ENCODE data around the gene PBX1.

PBX1 gene

GRCh38 chr1:164843743-164844500 is 284.9 kb downstream of the PBX1 start:
- DNase-seq = no peak

DNA sequence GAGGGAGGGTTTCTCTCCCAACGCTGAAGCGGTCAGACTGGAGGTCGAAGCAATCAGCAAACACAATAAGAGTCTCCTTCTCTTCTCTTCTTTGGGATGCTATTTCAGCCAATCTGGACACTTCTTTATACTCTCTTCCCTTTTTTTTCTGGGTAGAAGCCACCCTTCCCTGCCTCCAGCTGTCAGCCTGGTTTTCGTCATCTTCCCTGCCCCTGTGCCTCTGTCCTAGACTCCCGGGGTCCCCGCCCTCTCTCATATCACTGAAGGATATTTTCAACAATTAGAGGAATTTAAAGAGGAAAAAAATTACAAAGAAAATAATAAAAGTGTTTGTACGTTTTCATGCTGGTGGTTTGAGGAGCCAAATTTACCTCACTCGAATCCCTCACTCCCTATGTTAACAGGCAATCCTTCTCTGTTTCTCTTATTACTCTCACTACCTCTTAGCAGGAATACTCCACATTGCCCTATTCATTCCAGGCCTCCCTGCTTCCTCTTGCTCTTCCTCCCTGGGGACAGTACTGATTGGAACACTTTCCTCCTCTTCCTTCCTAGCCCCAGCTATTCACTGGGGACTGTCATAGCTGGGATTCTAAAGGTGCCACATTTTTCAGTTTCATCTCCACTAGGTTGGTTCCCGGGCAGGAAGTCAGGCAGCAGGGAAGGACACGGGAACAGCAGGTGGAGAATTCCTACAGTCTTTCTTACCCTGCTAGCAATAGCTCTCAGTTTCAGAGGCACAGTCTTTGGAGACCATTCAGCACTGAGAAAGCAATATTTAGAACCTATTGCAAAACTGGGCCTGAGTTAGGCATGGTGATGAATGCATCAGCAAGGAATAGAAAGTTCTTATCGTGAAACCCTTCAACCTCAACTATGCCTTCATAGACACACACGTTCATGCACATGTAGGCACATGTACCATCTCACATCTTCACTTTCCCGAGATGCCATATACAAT is 288.0 kb downstream of the PBX1 start:
- DNase-seq = no peak

DNA sequence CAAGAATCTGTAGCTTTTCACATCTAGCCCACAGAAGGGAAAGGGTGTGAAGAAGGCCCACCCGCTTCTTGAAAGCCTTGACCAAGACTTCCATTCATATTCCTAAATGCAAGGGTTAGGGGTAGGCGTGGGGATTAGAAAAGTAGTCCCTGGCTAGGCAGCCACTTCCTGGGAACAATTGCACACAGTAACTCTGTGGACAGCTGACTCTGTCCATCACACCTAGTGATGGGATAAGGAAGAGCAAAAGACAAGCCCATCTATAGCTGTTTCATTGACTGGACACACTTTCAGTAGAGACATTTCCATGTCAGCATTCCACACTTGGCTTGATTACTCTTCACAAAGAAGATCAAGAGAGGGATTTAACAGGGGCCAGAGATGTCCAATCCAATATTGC is 294.2 kb downstream of the PBX1 start:
- no peak for DNase-seq

DNA sequence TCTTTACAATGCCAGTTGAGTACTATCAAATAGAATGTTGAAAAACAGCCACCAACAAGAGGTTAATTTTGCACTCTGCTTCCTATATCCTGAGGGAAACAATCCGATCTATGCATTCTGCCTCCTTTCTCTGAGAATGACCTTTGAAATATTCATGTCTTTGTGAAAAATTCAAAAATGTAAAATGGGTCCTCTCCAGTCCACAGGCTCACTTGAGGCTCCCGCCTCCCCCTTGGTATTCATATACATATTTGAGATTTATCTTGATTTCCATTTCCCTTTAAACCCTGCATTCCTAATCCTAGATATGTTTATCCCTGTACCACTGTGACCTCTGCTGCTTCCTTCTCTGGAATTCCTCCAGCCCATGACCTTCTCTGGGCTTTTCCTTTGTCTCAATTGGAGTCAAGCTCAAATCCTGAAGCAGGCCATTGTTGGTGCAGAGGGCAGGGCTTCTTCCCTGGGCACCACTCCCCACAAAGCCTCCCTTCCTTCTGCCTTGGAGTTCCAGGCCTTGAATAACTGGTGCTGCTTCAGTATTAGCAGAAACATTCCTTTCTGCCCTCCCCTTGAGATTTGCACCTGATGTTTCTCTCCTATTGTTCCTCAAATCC is 296.8 kb downstream of the PBX1 start:
- DNase-seq = no peak

DNA sequence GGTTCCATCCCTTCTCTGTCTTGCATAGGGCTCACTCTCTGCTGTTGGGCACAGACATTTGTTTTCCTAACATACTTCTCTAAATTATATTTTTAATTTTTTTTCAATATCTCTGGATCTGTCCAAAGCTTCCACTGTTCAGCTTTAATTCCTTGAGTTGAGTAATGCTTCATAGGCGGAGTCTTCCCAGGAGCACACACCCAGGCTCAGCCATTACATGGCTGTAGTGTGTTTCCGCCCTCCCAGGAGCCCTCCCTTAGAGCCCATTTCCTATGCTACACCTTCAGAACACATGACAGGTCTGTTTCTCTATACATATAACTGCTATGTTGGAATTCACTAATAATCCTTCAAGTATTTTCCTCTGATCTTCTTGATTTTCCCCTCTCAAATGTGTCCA is 297.4 kb downstream of the PBX1 start:
- no peak for DNase-seq

DNA sequence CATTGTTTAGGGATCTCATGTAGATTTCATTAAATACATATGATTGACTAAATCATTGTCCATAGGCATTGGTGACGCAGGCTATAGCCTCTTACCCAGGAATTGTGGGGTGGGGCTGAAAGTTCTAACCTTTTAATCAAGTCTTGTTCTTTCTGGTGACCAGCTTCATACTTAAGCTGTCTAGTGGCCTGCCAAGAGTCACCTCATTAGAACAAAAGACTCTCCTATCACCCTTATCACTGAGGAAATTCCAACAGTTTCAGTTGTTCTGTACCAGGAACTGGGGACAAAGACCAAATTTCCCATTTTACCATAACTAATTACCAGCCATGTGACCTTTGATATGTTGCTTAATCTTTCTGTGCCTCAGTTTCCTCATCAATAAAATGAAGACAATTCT is 298.5 kb downstream of the PBX1 start:
- DNase-seq = no peak

DNA sequence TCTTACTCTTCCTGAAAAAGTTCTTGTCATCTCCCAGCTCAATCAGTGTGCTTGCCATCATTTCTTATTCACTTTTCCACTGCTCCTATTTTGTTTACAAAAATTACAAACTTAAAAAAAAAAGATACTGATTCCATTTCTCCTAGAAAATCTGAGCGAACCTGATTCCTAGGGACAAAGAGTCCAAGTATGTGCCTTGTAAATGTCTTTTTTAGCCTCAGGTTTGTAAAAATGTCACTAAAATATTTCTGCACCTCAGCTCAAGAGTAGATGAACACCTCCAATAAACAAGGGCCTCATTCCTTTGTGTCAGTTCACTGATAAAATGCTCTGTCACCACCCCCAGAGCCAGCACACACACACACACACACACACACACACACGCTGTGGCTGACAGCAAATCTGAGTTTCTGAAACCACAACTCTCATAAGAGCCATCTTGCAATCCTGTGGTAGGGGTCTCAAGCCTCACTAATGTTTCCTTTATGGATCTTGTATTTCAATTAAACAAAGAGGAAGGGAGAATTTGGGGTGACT is 299.2 kb downstream of the PBX1 start:
- no peak for DNase-seq

GRCh38 chr1:164861632-164862031 is 302.6 kb downstream of the PBX1 start:
- no peak for DNase-seq

- DNase-seq = no peak
Measured at GRCh38 chr1:164863056-164863455, 304.1 kb downstream of the PBX1 start.

- no peak for DNase-seq
Measured at GRCh38 chr1:164864161-164864560, 305.2 kb downstream of the PBX1 start.

DNA sequence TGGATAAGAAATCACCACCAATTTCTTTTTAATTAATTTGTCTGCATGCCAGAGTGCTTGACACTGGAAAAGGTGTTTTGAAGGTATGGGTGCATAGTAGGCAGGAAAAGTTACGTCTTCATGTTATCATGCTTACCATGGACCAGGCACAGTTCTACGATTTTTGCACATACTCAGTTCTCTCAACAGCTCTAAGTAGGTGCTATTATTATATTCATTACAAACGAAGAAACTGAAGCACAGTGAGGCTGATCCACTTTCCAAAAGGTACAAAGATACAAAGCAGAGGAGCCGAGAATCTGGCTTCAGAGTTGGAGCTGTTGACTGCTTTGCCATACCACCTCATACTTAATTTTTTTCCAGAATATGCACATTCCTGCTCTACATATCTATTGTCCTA is 306.4 kb downstream of the PBX1 start:
- DNase-seq = no peak

DNA sequence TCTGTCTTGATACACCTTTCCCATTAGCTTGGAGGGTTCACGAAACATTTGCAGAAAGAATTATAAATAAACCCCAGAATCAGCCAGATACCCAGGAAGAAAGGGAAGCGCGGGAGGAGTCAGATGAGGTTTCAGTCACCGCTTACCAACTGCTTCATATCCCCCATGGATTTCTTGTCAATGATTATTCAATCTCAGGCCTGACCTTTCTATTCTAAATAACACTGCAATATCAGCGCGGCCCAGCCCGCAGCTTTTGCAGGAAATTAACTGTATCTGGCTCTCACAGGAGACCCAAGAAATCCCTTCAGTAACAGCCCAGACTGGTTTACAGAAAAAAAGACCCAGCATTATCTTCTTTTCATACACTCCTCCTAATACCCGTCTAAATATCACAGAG is 308.6 kb downstream of the PBX1 start:
- no peak for DNase-seq

- DNase-seq = no peak
Measured at GRCh38 chr1:164868990-164869389, 310.0 kb downstream of the PBX1 start.

DNA sequence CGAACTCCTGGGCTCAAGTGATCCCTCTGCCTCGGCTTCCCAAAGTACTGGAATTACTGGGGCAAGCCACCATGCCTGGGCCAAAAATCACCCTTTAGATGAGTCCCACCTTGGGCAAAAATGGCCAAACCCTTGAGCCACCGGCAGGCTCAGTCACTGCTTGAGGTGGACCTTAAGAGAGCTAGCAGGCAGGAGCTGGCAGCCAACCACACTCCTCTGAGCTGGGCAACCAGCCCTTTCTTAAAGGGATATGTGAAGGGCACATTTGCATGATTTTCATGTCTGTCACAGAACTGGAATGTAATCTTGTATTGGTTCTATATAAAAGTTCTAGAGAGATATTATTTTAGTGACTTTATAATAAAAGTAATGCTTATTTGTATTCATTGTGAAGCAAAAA is 316.5 kb downstream of the PBX1 start:
- DNase-seq = no peak

DNA sequence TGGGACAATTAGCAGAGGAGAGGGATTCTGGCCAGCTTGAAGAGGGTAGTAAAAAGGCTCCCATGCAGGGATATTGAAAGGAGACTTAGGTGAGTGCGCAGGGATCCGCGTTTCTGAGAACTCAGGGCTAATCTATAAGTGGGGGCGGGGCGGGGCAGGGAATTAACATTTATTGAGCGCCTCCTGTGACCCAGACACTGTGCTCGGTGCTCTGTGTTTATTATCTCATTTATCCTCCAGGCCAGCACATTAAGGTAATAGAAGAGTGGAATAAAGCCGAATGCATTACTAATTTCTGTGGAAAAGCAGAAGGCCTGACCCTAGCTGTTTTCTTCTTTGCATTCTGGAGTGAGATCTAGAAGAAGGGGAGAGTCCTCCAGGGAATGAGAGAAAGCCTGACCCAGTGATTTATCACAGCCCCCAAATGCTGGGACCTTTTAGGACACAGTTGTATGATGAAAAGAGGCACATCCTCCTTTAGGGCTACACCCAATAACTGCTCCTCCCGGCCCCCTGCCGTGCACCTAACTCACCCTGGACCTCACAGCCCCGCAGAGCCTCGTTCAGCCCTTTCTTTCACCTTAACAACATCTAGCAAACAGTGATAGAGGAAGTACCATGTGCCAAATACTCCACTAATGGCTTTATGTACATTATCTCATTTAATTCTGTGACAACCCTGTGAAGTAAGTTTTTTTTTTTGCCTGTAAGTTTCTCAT is 317.6 kb downstream of the PBX1 start:
- DNase-seq = no peak

DNA sequence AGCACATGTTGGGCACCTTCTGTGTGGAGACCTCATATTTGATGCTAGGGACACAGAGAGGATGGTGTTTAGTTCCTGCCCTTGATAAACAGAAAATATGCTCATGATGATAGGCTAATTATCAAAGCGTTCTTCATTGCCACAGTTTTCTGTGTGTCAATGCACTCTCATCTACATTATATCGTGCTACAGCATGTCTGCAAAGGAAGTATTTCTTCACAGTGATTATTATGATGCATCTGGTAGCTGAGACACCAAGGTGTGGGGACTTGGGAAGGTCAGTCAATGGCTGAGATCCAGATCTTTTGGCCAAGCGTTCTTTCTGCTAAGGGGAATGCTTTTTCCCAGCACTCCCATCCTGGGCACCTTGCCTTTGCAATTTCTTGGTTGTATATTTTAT is 321.2 kb downstream of the PBX1 start:
- no peak for DNase-seq

GRCh38 chr1:164880644-164881043 is 321.7 kb downstream of the PBX1 start:
- DNase-seq = no peak

DNA sequence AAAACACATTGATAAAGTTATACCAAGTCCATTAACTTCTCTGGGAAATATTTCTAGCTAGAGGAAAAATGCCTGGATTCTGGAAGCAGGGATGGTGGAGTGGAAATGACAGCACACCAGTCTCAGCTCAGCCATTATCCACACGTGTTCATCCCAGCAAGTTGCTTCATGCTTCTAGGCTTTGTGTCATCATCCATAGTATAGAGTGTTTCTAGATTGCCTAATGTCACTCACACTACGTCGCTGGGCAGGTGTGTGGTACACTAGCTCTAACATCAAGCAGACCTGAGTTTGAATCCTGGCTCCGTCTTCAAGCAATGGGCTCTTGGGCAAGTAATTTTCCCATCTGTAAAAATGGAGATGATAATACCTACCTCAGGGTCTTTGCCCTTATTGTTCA is 326.3 kb downstream of the PBX1 start:
- DNase-seq = no peak

GRCh38 chr1:164886101-164886500 is 327.1 kb downstream of the PBX1 start:
- DNase-seq = no peak

DNA sequence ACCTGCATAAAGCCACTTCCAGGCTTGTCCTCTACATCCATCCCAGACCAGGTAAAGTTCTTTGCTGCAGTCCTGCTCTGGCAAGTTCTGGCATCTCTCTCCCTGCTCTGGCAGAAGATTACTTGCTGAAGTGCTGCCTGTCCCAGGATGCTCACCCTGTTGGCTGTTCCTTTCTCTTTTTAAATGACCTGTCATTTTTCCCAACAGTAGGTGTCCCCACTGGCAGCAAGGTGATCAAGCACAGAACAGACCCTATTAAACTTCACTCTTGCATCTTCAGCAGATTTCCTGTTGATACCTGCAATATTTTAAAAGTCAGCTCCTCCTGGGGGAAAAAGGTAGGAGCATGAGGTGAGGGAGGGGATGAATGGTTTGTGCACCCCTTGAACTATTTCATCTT is 332.6 kb downstream of the PBX1 start:
- no peak for DNase-seq

- no peak for DNase-seq
Measured at GRCh38 chr1:164895026-164895912, 336.3 kb downstream of the PBX1 start.

- no peak for DNase-seq
Measured at GRCh38 chr1:164901031-164901430, 342.0 kb downstream of the PBX1 start.
